MCF 10A (cell line): ENCODE results near the gene KRTAP1-5. TPM values are rescaled to one million over a fixed set of nuclear protein-coding genes. Genes with fewer than 3 reads are reported as not detected.

Experiments used
- BruUV-seq: library from RNA; stranded (reverse); fragments of 400-500 nt; replicated peaks from 2 replicates; lab custom pipeline; 2021; lab: Mats Ljungman, UMichigan
- CTCF ChIA-PET: fragments of 300-600 bp; sonication (Branson Sonifier 250); formaldehyde crosslinking; extraction: SDS; loops from one replicate; lab custom pipeline; 2021; ENCODE audit warnings: antibody characterized with exemption, inconsistent platforms; lab: Yijun Ruan, JAX
- POLR2A ChIA-PET: fragments of 300-600, 350-650 bp; sonication (Branson Sonifier 250); formaldehyde crosslinking; extraction: SDS; loops from one replicate; lab custom pipeline; 2020; ENCODE audit warnings: antibody characterized with exemption, inconsistent platforms; lab: Yijun Ruan, JAX
- DNase-seq: peaks from one replicate; pipeline ENCODE4 v3.0.0-alpha.2; 2018; ENCODE audit not compliant: unreplicated experiment
- H3K27ac Mint-ChIP-seq: one replicate; pipeline ENCODE4 v1.8.0; 2022; ENCODE audit warnings: mild to moderate bottlenecking, low read depth, mixed read lengths; ENCODE audit not compliant: unreplicated experiment
- H3K27me3 Mint-ChIP-seq: one replicate; pipeline ENCODE4 v1.8.0; 2022; ENCODE audit warnings: mixed read lengths; ENCODE audit not compliant: insufficient read depth, unreplicated experiment
- H3K36me3 Mint-ChIP-seq: one replicate; pipeline ENCODE4 v1.8.0; 2022; ENCODE audit warnings: mild to moderate bottlenecking, moderate library complexity, mixed read lengths; ENCODE audit not compliant: insufficient read depth, unreplicated experiment
- H3K4me1 Mint-ChIP-seq: one replicate; pipeline ENCODE4 v1.8.0; 2022; ENCODE audit warnings: mixed read lengths; ENCODE audit not compliant: insufficient read depth, unreplicated experiment
- H3K4me3 Mint-ChIP-seq: one replicate; pipeline ENCODE4 v1.8.0; 2022; ENCODE audit warnings: mild to moderate bottlenecking, moderate library complexity, mixed read lengths; ENCODE audit not compliant: unreplicated experiment
- H3K9me3 Mint-ChIP-seq: one replicate; pipeline ENCODE4 v1.8.0; 2022; ENCODE audit warnings: mixed read lengths; ENCODE audit not compliant: unreplicated experiment
- CTCF ChIP-seq: fragments of 200-600 bp; IDR thresholded peaks from one replicate; pipeline ENCODE4 v1.8.0; 2022; ENCODE audit warnings: antibody characterized with exemption, mild to moderate bottlenecking; ENCODE audit not compliant: unreplicated experiment
- intact Hi-C: fragments of 100-400 bp; cut with micrococcal nuclease; formaldehyde crosslinking; loops from 2 replicates; pipeline ENCODE4 v1.14.1; 2022
- total RNA-seq: library from RNA; stranded (reverse); gene quantifications from 2 replicates; pipeline ENCODE4 v1.2.3, GENCODE V29; 2022

The KRTAP1-5 gene
- total RNA-seq, 1 experiment from 2014 or later = not detected

GRCh38 chr17:41009301-41009760 lies 17.7 kb downstream of the KRTAP1-5 start:
- intact Hi-C loops = no loop called here
- no peak for DNase-seq
- no peak for TF ChIP-seq CTCF
- CTCF ChIA-PET = no interaction called here
- BruUV-seq = no TSS peak
- Mint-ChIP-seq H3K27me3 (no peaks in the 10 kb centered on the region), H3K4me3 (no peak overlapping the region), H3K27ac (no peak overlapping the region), H3K9me3 (no peaks in the 10 kb centered on the region), H3K36me3 (no peaks in the 10 kb centered on the region), H3K4me1 (no peaks in the 10 kb centered on the region)
- POLR2A ChIA-PET = no interaction called here

GRCh38 chr17:41008811-41009210 lies 18.2 kb downstream of the KRTAP1-5 start, which contains the start of gene KRTAP3-1:
Gene KRTAP3-1, minus strand, starts transcription at chr17:41009128. Its CDS starts 54 bp downstream, at chr17:41009074.
- Mint-ChIP-seq H3K4me1 (peaks cover 4% of the 10 kb centered on the region), H3K9me3 (no peaks in the 10 kb centered on the region), H3K27me3 (no peaks in the 10 kb centered on the region), H3K4me3 (no peak within 1 kb of the TSS), H3K27ac (no peak within 1 kb of the TSS), H3K36me3 (no peaks in the 10 kb centered on the region)
- BruUV-seq = no TSS peak
- ChIA-PET CTCF (no interaction called here), POLR2A (interaction anchor here (0.6 kb wide), 1 partner anchor 9 kb away, joined by 3 read pairs; no protein-coding TSS in a partner anchor)
- no peak for DNase-seq
- TF ChIP-seq CTCF = no peak
- intact Hi-C loops = no loop called here

GRCh38 chr17:41004397-41004796 lies 22.6 kb downstream of the KRTAP1-5 start:
- Mint-ChIP-seq H3K9me3 (no peaks in the 10 kb centered on the region), H3K36me3 (no peaks in the 10 kb centered on the region), H3K4me1 (peaks cover 18% of the 10 kb centered on the region), H3K4me3 (no peak overlapping the region), H3K27me3 (no peaks in the 10 kb centered on the region), H3K27ac (no peak overlapping the region)
- BruUV-seq = no TSS peak
- ChIA-PET POLR2A (interaction anchor here (0.6 kb wide), 1 partner anchor 685 kb away, joined by 3 read pairs; no protein-coding TSS in a partner anchor), CTCF (no interaction called here)
- intact Hi-C loops = no loop called here
- no peak for TF ChIP-seq CTCF
- no peak for DNase-seq

GRCh38 chr17:41003926-41004325 lies 23.1 kb downstream of the KRTAP1-5 start:
- intact Hi-C loops = no loop called here
- DNase-seq = no peak
- no TSS peak for BruUV-seq
- no peak overlapping the region for H3K27ac Mint-ChIP-seq
- ChIA-PET CTCF (no interaction called here), POLR2A (no interaction called here)
- no peaks in the 10 kb centered on the region for H3K9me3 Mint-ChIP-seq
- H3K36me3 Mint-ChIP-seq = no peaks in the 10 kb centered on the region
- TF ChIP-seq CTCF = no peak
- no peak overlapping the region for H3K4me3 Mint-ChIP-seq
- peaks cover 18% of the 10 kb centered on the region for H3K4me1 Mint-ChIP-seq
- H3K27me3 Mint-ChIP-seq = no peaks in the 10 kb centered on the region
